Stomach (tissue), 9 donors: ENCODE data around the gene FAM234B. TPM values are rescaled to one million over a fixed set of nuclear protein-coding genes. Genes with fewer than 3 reads are reported as not detected.
A peak's percentile ranks its signal among the peaks of the same experiment; 100 is the strongest.

Experiments
- DNase-seq, 2 donors: peaks; one replicate each; pipeline versions ENCODE4 v3.0.0 to v3.0.0-alpha.2; 2013 to 2019
- H3K27ac ChIP-seq, 5 donors: fragments of 200-600 bp in 4 of 5; sonication (generic) in 4 of 5; one replicate each; pipeline ENCODE4 v1.5.1; 2013 to 2019; ENCODE audit warnings: mild to moderate bottlenecking in 1 of 5, moderate library complexity in 1 of 5
- H3K27me3 ChIP-seq, 3 donors: fragments of 200-600 bp; sonication (generic); one replicate each; pipeline ENCODE4 v1.5.1; 2017 to 2019; ENCODE audit warnings: mixed run types in 1 of 3
- H3K36me3 ChIP-seq, 4 donors: fragments of 200-600 bp; sonication (generic); 1 replicate in 3 of 4; 2 replicates in 1 of 4; pipeline ENCODE4 v1.5.1; 2016 to 2019
- H3K4me1 ChIP-seq, 4 donors: fragments of 200-600 bp; sonication (generic); one replicate each; pipeline ENCODE4 v1.5.1; 2016 to 2019
- H3K4me3 ChIP-seq, 4 donors: fragments of 200-600 bp; sonication (generic) in 3 of 4; one replicate each; pipeline ENCODE4 v1.5.1; 2016 to 2019; ENCODE audit warnings: mild to moderate bottlenecking in 1 of 4
- H3K9me3 ChIP-seq, 4 donors: fragments of 200-600 bp; sonication (generic); one replicate each; pipeline ENCODE4 v1.5.1; 2016 to 2019
- CTCF ChIP-seq, 7 experiments: fragments of 450-650 bp in 4 of 7; fragments of 200-600 bp in 3 of 7; sonication (generic) in 3 of 7; IDR thresholded peaks; one replicate each; pipeline ENCODE4 v1.5.1; 2016 to 2019; ENCODE audit warnings: antibody characterized with exemption in 7 of 7, control low read depth in 2 of 7, mild to moderate bottlenecking in 1 of 7
- EP300 ChIP-seq: sonication (generic); formaldehyde crosslinking; IDR thresholded peaks from one replicate; pipeline ENCODE4 v1.6.1; 2017; ENCODE audit warnings: antibody characterized with exemption
- POLR2A ChIP-seq, 4 donors: fragments of 450-650 bp; IDR thresholded peaks; one replicate each; pipeline ENCODE4 v1.6.1; 2016; ENCODE audit warnings: antibody characterized with exemption in 4 of 4, control low read depth in 2 of 4, mild to moderate bottlenecking in 1 of 4, moderate library complexity in 1 of 4
- POLR2AphosphoS5 ChIP-seq, 3 donors: sonication (generic); formaldehyde crosslinking; IDR thresholded peaks; one replicate each; pipeline ENCODE4 v1.6.1; 2016; ENCODE audit warnings: antibody characterized with exemption in 3 of 3
- WGBS, 5 donors: extraction: QIAGEN DNeasy Blood & Tissue Kit in 3 of 5; methylation state at CpG; one replicate each; pipeline versions ENCODE4 v1.1.5 to v1.1.7; 2013 to 2018; 5-methylcytosine and 5-hydroxymethylcytosine counted together
- intact Hi-C: fragments of 100-400 bp; cut with DNase I; formaldehyde crosslinking; loops from one replicate; pipeline ENCODE4 v1.15.1; 2023; ENCODE audit warnings: low total_unique reads
- polyA plus RNA-seq, 3 donors: library from polyadenylated mRNA; stranded (reverse); fragments of 200-250 nt; gene quantifications; one replicate each; pipeline ENCODE4 v1.2.3, GENCODE V29; 2013
- total RNA-seq, 5 donors: library from RNA; depleted of rRNA; stranded (reverse); fragments of >200 nt; gene quantifications; one replicate each; pipeline versions ENCODE4 v1.1.0 to v1.2.3, GENCODE V29; 2014 to 2016
- donor health status: healthy with polysubstance abuse.
- donor health status: Bipolar disorder and iron deficiency.
- donor health status: healthy.

Gene FAM234B
- total and polyA plus RNA-seq, 8 donors, result 0.87 to 6.2 (median 2.5) TPM; not detected in 2

GRCh38 chr12:13041224-13041623 lies 3.0 kb upstream of the FAM234B start:
- Histone ChIP-seq H3K9me3 (no peaks in the 10 kb centered on the region), H3K4me3 (no peak overlapping the region), H3K27me3 (no peaks in the 10 kb centered on the region), H3K27ac (no peak overlapping the region), H3K36me3 (no peaks in the 10 kb centered on the region), H3K4me1 (peaks cover 4 to 23% (median 12%) of the 10 kb centered on the region in 4 donors)
- TF ChIP-seq POLR2AphosphoS5 (IDR thresholded peaks at IDR 0.05), result no peak
- whole genome bisulfite sequencing, 5 donors, result 63 to 81% (median 68%) methylated on average over 2 of the region's 2 CpGs
- intact Hi-C loops, result no loop called here
- no peak for DNase-seq

GRCh38 chr12:13042666-13043230 lies 1.4 kb upstream of the FAM234B start:
- Histone ChIP-seq H3K27ac (no peak overlapping the region), H3K27me3 (no peaks in the 10 kb centered on the region), H3K4me3 (no peak overlapping the region), H3K9me3 (no peaks in the 10 kb centered on the region), H3K4me1 (peaks cover 4 to 23% (median 14%) of the 10 kb centered on the region in 4 donors), H3K36me3 (no peaks in the 10 kb centered on the region)
- intact Hi-C loops, result no loop called here
- no peak for DNase-seq
- 83 to 88% (median 85%) methylated on average over 4 of the region's 4 CpGs for WGBS, 5 donors
- TF ChIP-seq POLR2AphosphoS5 (IDR thresholded peaks at IDR 0.05) (no peak), POLR2A (IDR thresholded peaks at IDR 0.05) (no peak), CTCF (IDR thresholded peaks at IDR 0.05) (no peak), EP300 (no peak)

- Histone ChIP-seq H3K4me1 (peaks cover 4 to 27% (median 14%) of the 10 kb centered on the region in 4 donors), H3K27ac (peak overlapping the region in 2 of 5 donors; percentile 68 to 79), H3K9me3 (no peaks in the 10 kb centered on the region), H3K36me3 (no peaks in the 10 kb centered on the region), H3K4me3 (peak overlapping the region; percentile 94 to 100 (median 96)), H3K27me3 (no peaks in the 10 kb centered on the region)
- WGBS, 5 donors, result 6 to 9% (median 9%) methylated on average over 4 to 5 of the region's 5 CpGs
- TF ChIP-seq POLR2A (IDR thresholded peaks at IDR 0.05), result no peak
- no peak for TF ChIP-seq CTCF (IDR thresholded peaks at IDR 0.05)
- TF ChIP-seq POLR2AphosphoS5 (IDR thresholded peaks at IDR 0.05), result no peak
- TF ChIP-seq EP300, result no peak
- no peak for DNase-seq
- intact Hi-C loops, result no loop called here
Measured at GRCh38 chr12:13044906-13045299, 722 bp downstream of the FAM234B start.

- intact Hi-C loops, result no loop called here
- Histone ChIP-seq H3K4me3 (no peak overlapping the region), H3K36me3 (no peaks in the 10 kb centered on the region), H3K4me1 (peaks cover 4 to 37% (median 14%) of the 10 kb centered on the region in 4 donors), H3K27me3 (no peaks in the 10 kb centered on the region), H3K27ac (no peak overlapping the region), H3K9me3 (no peaks in the 10 kb centered on the region)
- no peak for DNase-seq
- TF ChIP-seq POLR2A (IDR thresholded peaks at IDR 0.05) (no peak), CTCF (IDR thresholded peaks at IDR 0.05) (no peak), EP300 (no peak), POLR2AphosphoS5 (IDR thresholded peaks at IDR 0.05) (no peak)
- 93 to 98% (median 97%) methylated on average over 8 of the region's 8 CpGs; no CpG with 5 or more reads in 1 of the 5 donors for WGBS, 5 donors
Measured at GRCh38 chr12:13045816-13046215, 1.6 kb downstream of the FAM234B start.

GRCh38 chr12:13046964-13047363 lies 2.8 kb downstream of the FAM234B start:
- intact Hi-C loops, result no loop called here
- Histone ChIP-seq H3K9me3 (no peaks in the 10 kb centered on the region), H3K36me3 (no peaks in the 10 kb centered on the region), H3K27me3 (no peaks in the 10 kb centered on the region), H3K4me3 (no peak overlapping the region), H3K27ac (no peak overlapping the region), H3K4me1 (peaks cover 4 to 37% (median 14%) of the 10 kb centered on the region in 4 donors)
- WGBS, 5 donors, result 28 to 65% (median 39%) methylated on average over 1 of the region's 1 CpG
- TF ChIP-seq POLR2A (IDR thresholded peaks at IDR 0.05), result no peak
- no peak for TF ChIP-seq CTCF (IDR thresholded peaks at IDR 0.05)
- no peak for TF ChIP-seq EP300
- no peak for TF ChIP-seq POLR2AphosphoS5 (IDR thresholded peaks at IDR 0.05)
- peak in 1 of 2 donors; percentile 55 for DNase-seq
